Vagina (tissue), 2 donors: Measurements from ENCODE around the gene ARL2.

Experiments used
- POLR2A ChIP-seq, 2 donors: fragments of 450-650 bp; IDR thresholded peaks; one replicate each; pipeline ENCODE4 v1.6.1; 2017; ENCODE audit warnings: antibody characterized with exemption in 2 of 2, mild to moderate bottlenecking in 2 of 2, moderate library complexity in 2 of 2
- POLR2AphosphoS5 ChIP-seq, 2 donors: sonication (generic); formaldehyde crosslinking; IDR thresholded peaks; one replicate each; pipeline ENCODE4 v1.9.0; 2017; ENCODE audit warnings: antibody characterized with exemption in 2 of 2, mild to moderate bottlenecking in 2 of 2, low read depth in 1 of 2; ENCODE audit not compliant: insufficient read depth in 1 of 2
- TF ChIP-seq, protein P1 (sequence below), 3 experiments: fragments of 450-650 bp in 2 of 3; fragments of 200-600 bp in 1 of 3; sonication (generic) in 1 of 3; IDR thresholded peaks; one replicate each; pipeline ENCODE4 v1.5.1; 2017 to 2019; ENCODE audit warnings: antibody characterized with exemption in 3 of 3, mild to moderate bottlenecking in 2 of 3, moderate library complexity in 2 of 3

GRCh38 chr11:64970731-64971151 is 43.2 kb upstream of the ARL2 start:
- TF ChIP-seq, protein P1, sequence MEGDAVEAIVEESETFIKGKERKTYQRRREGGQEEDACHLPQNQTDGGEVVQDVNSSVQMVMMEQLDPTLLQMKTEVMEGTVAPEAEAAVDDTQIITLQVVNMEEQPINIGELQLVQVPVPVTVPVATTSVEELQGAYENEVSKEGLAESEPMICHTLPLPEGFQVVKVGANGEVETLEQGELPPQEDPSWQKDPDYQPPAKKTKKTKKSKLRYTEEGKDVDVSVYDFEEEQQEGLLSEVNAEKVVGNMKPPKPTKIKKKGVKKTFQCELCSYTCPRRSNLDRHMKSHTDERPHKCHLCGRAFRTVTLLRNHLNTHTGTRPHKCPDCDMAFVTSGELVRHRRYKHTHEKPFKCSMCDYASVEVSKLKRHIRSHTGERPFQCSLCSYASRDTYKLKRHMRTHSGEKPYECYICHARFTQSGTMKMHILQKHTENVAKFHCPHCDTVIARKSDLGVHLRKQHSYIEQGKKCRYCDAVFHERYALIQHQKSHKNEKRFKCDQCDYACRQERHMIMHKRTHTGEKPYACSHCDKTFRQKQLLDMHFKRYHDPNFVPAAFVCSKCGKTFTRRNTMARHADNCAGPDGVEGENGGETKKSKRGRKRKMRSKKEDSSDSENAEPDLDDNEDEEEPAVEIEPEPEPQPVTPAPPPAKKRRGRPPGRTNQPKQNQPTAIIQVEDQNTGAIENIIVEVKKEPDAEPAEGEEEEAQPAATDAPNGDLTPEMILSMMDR (IDR thresholded peaks at IDR 0.05), result no peak
- TF ChIP-seq POLR2A (IDR thresholded peaks at IDR 0.05) (no peak), POLR2AphosphoS5 (IDR thresholded peaks at IDR 0.05; ENCODE audit: insufficient read depth in 1 of 2, low read depth in 1 of 2) (peak in 1 of 2 donors; percentile 60)
